Measurements from ENCODE around the gene GIGYF2. TPM values are rescaled to one million over a fixed set of nuclear protein-coding genes. Genes with fewer than 3 reads are reported as not detected.
"Not testable (repeated sequence)": the region's sequence is repeated elsewhere in the genome, so short reads cannot be mapped to it uniquely, and the experiment has no call there.

GIGYF2 gene
- total RNA-seq, 1 donor from 2014 or later: 72.3 TPM

GRCh38 chr2:232689152-232689910 is 7.8 kb upstream of the GIGYF2 start:
- TF ChIP-seq CTCF (IDR thresholded peaks at IDR 0.05; ENCODE audit: unreplicated experiment): no peak
- DNase-seq (ENCODE audit: low spot score, unreplicated experiment): no peak
- no peak overlapping the region for H3K4me3 Mint-ChIP-seq (ENCODE audit: low read depth)
- H3K9me3 Mint-ChIP-seq (ENCODE audit: low read depth): no peaks in the 10 kb centered on the region
- H3K36me3 Mint-ChIP-seq (ENCODE audit: insufficient read depth): no peaks in the 10 kb centered on the region
- H3K27me3 Mint-ChIP-seq: no peaks in the 10 kb centered on the region
- H3K4me1 Mint-ChIP-seq (ENCODE audit: low read depth): no peaks in the 10 kb centered on the region
- H3K27ac Mint-ChIP-seq: no peak overlapping the region

- H3K27ac Mint-ChIP-seq; H3K36me3 Mint-ChIP-seq (ENCODE audit: insufficient read depth); DNase-seq (ENCODE audit: low spot score, unreplicated experiment); H3K4me3 Mint-ChIP-seq (ENCODE audit: low read depth); H3K4me1 Mint-ChIP-seq (ENCODE audit: low read depth); H3K9me3 Mint-ChIP-seq (ENCODE audit: low read depth); H3K27me3 Mint-ChIP-seq: not testable (repeated sequence)
These were observed 6.0 kb upstream of the GIGYF2 start for GRCh38 chr2:232691117-232691516.

- no peaks in the 10 kb centered on the region for H3K36me3 Mint-ChIP-seq (ENCODE audit: insufficient read depth)
- no peak for TF ChIP-seq CTCF (IDR thresholded peaks at IDR 0.05; ENCODE audit: unreplicated experiment)
- no peak overlapping the region for H3K27ac Mint-ChIP-seq
- H3K27me3 Mint-ChIP-seq: no peaks in the 10 kb centered on the region
- DNase-seq (ENCODE audit: low spot score, unreplicated experiment): no peak
- peaks cover 6% of the 10 kb centered on the region for H3K4me1 Mint-ChIP-seq (ENCODE audit: low read depth)
- H3K9me3 Mint-ChIP-seq (ENCODE audit: low read depth): peaks cover 3% of the 10 kb centered on the region
- no peak overlapping the region for H3K4me3 Mint-ChIP-seq (ENCODE audit: low read depth)
These were observed 3.8 kb upstream of the GIGYF2 start for GRCh38 chr2:232693344-232693743.

GRCh38 chr2:232696609-232697058 is 497 bp upstream of the GIGYF2 start:
- peak overlapping the region; percentile 97 for H3K4me3 Mint-ChIP-seq (ENCODE audit: low read depth)
- DNase-seq (ENCODE audit: low spot score, unreplicated experiment): no peak
- H3K4me1 Mint-ChIP-seq (ENCODE audit: low read depth): peaks cover 29% of the 10 kb centered on the region
- no peak for TF ChIP-seq CTCF (IDR thresholded peaks at IDR 0.05; ENCODE audit: unreplicated experiment)
- H3K9me3 Mint-ChIP-seq (ENCODE audit: low read depth): peaks cover 3% of the 10 kb centered on the region
- peak overlapping the region; percentile 96 for H3K27ac Mint-ChIP-seq
- peaks cover 3% of the 10 kb centered on the region for H3K36me3 Mint-ChIP-seq (ENCODE audit: insufficient read depth)
- no peaks in the 10 kb centered on the region for H3K27me3 Mint-ChIP-seq

GRCh38 chr2:232697807-232698110 is 628 bp downstream of the GIGYF2 start:
- no peaks in the 10 kb centered on the region for H3K27me3 Mint-ChIP-seq
- no peak for TF ChIP-seq CTCF (IDR thresholded peaks at IDR 0.05; ENCODE audit: unreplicated experiment)

GRCh38 chr2:232698556-232699091 is 1.5 kb downstream of the GIGYF2 start:
- peaks cover 29% of the 10 kb centered on the region for H3K4me1 Mint-ChIP-seq (ENCODE audit: low read depth)
- no peak for DNase-seq (ENCODE audit: low spot score, unreplicated experiment)
- H3K27me3 Mint-ChIP-seq: no peaks in the 10 kb centered on the region
- peaks cover 7% of the 10 kb centered on the region for H3K36me3 Mint-ChIP-seq (ENCODE audit: insufficient read depth)
- no peak for TF ChIP-seq CTCF (IDR thresholded peaks at IDR 0.05; ENCODE audit: unreplicated experiment)
- H3K27ac Mint-ChIP-seq: peak overlapping the region; percentile 96
- peaks cover 3% of the 10 kb centered on the region for H3K9me3 Mint-ChIP-seq (ENCODE audit: low read depth)
- peak overlapping the region; percentile 97 for H3K4me3 Mint-ChIP-seq (ENCODE audit: low read depth)

More at GRCh38 chr2:232697807-232698110, 628 bp downstream of the GIGYF2 start:
- DNase-seq (ENCODE audit: low spot score, unreplicated experiment): no peak
- peaks cover 3% of the 10 kb centered on the region for H3K9me3 Mint-ChIP-seq (ENCODE audit: low read depth)
- H3K36me3 Mint-ChIP-seq (ENCODE audit: insufficient read depth): peaks cover 5% of the 10 kb centered on the region
- peak overlapping the region; percentile 97 for H3K4me3 Mint-ChIP-seq (ENCODE audit: low read depth)
- H3K4me1 Mint-ChIP-seq (ENCODE audit: low read depth): peaks cover 29% of the 10 kb centered on the region
- peak overlapping the region; percentile 96 for H3K27ac Mint-ChIP-seq
